ENCODE data around the gene ZP1.
"Not testable (repeated sequence)": the region's sequence is repeated elsewhere in the genome, so short reads cannot be mapped to it uniquely, and the experiment has no call there.

The ZP1 gene

GRCh38 chr11:60900673-60901404 lies 33.5 kb downstream of the ZP1 start:
- in situ Hi-C loops (cut with HindIII; ENCODE audit: low pct_unique_long_range_greater_than_20kb, low sequenced_read_pairs), result no loop called here
- DNase-seq (ENCODE audit: low read depth in 1 of 2, low spot score in 1 of 2), result no peak
- no peak for TF ChIP-seq JUND (IDR thresholded peaks at IDR 0.05; ENCODE audit: low read depth)

DNA sequence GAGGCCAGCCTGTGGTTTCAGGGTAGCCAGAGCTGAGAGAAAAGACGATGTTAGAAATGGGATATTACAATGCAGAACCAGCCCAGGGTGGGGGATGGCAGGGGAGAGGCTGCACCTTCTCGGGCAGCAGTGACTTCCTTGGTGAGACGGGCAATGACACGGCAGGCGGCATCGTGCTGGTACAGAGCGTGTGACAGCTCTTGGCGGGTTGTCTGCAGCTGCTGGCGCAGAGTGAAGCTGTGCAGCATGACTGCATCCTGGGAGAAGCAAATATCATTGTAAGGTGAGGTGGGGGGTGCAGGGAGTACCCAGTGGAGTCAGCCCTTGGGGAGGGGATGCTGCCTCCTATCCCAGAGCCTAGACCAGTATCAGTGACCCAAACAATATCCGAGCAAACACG lies 35.3 kb downstream of the ZP1 start:
- in situ Hi-C loops (cut with HindIII; ENCODE audit: low pct_unique_long_range_greater_than_20kb, low sequenced_read_pairs), result no loop called here
- no peak for TF ChIP-seq JUND (IDR thresholded peaks at IDR 0.05; ENCODE audit: low read depth)
- no peak for DNase-seq (ENCODE audit: low read depth in 1 of 2, low spot score in 1 of 2)

DNA sequence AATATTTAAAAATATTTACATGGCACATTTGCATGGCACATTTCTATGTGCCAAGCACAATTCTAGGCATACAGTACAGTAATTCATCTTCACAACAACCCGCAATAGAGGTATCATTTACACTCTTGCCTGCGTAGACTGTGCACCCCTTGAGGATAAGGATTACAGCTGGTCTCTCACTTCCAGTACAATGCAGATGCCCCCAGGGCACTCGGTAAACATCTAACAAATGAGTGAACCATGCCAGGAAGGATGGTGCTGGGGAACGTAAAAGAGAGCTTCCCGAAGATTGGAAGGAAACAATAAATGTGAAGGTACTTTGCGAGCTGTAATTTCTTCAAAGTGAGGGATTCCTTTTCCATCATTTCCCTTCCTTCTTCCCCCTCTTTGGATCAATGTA lies 37.7 kb downstream of the ZP1 start:
- no peak for TF ChIP-seq JUND (IDR thresholded peaks at IDR 0.05; ENCODE audit: low read depth)
- peak in 1 of 2 experiments; percentile 44 for DNase-seq (ENCODE audit: low read depth in 1 of 2, low spot score in 1 of 2)
- in situ Hi-C loops (cut with HindIII; ENCODE audit: low pct_unique_long_range_greater_than_20kb, low sequenced_read_pairs), result no loop called here

GRCh38 chr11:60905551-60906113 lies 38.3 kb downstream of the ZP1 start:
- in situ Hi-C loops (cut with HindIII; ENCODE audit: low pct_unique_long_range_greater_than_20kb, low sequenced_read_pairs), result no loop called here
- DNase-seq (ENCODE audit: low read depth in 1 of 2, low spot score in 1 of 2), result peak in 1 of 2 experiments; percentile 30

DNA sequence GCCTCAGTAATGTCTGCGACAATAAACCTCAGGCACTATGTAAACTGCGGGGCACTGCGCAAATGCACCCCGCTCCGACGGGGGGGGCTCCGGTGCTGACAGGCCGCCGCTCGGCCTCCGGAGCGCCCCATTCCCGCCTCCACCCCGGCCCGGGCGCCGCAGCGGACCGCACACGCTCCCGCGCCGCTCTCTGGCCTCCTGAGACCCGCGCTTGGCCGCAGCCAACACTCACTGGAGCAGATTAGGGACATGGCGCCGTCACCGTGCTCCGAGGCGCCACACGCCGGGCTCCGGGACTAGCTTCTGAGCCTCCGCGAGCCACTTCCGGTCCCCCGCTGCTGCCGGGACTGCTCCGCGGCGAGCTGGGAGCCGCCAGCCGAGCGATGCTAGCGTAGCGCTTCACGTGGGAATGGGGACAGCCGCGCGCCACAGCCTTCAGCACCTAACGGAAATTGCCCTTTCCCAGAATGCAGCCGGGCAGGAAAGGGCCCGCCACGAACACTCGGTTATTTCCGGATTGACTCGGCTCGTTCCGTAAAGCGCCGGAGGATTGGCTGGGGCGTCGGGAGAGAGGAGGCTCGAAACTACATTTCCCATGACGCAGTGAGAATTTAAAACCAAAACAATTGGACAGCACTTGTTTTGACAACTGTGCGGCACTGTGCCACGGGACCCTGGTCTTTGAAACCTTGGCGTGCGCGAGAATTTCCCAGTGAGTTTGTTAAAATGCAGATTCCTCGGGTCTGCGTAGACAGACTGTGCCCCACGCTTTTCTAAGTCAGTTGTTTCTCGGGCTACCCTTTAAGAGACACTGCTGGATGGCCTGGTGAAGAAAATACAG lies 39.0 kb downstream of the ZP1 start, which contains the start of gene PRPF19:
TSS of gene PRPF19 (minus strand) at position 454 of the 841 bp plus-strand sequence. CDS start at position 251, 203 bp downstream.
- in situ Hi-C loops (cut with HindIII; ENCODE audit: low pct_unique_long_range_greater_than_20kb, low sequenced_read_pairs), result no loop called here

More at GRCh38 chr11:60905551-60906113, 38.3 kb downstream of the ZP1 start:
- TF ChIP-seq JUND (IDR thresholded peaks at IDR 0.05; ENCODE audit: low read depth), result no peak

DNA sequence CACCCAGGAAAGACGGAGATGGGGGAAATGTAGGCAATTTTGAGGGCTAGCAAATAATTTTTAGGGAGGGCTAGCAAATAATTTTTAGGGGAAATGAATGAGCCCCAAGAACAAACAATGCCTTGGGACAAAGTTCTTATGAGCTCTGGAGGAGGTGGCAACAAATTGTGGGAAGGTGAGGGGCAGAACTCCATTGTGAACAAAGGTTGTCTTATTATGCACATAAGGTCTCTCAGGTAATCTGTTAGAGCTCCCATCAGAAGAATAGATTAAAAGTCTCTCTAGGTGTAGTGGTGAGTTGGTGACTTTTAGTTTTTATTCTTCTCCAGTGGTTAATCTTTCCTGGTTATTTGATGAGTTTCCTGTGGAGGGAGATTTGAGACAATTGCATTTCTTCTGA lies 41.5 kb downstream of the ZP1 start:
- no peak for TF ChIP-seq JUND (IDR thresholded peaks at IDR 0.05; ENCODE audit: low read depth)
- DNase-seq (ENCODE audit: low read depth in 1 of 2, low spot score in 1 of 2), result no peak
- in situ Hi-C loops (cut with HindIII; ENCODE audit: low pct_unique_long_range_greater_than_20kb, low sequenced_read_pairs), result no loop called here

More for the DNA sequence above, 39.0 kb downstream of the ZP1 start, which contains the start of gene PRPF19:
- peak; percentile 98 to 99 for DNase-seq (ENCODE audit: low read depth in 1 of 2, low spot score in 1 of 2)
- TF ChIP-seq JUND (IDR thresholded peaks at IDR 0.05; ENCODE audit: low read depth), result no peak

DNA sequence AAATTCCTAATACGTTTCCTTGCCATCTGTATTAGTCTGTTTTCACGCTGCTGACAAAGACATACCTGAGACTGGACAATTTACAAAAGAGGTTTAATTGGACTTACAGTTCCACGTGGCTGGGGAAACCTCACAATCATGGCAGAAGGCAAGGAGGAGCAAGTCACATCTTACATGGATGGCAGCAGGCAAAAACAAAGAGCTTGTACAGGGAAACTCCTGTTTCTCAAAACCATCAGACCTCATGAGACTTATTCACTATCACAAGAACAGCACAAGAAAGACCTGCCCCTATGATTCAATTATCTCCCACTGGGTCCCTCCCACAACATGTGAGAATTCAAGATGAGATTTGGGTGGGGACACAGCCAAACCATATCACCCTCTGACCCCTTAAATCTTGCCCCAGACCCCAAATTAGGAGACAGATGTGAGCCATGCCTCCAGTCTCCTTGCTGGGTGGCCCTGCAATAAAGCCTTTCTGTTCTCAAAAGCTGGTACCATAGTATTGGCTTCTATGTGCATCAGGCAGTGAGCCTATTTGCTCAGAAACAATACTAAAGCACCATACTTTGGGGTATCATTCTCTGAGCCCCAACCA lies 42.4 kb downstream of the ZP1 start:
- DNase-seq (ENCODE audit: low read depth in 1 of 2, low spot score in 1 of 2); in situ Hi-C loops (cut with HindIII; ENCODE audit: low pct_unique_long_range_greater_than_20kb, low sequenced_read_pairs): not testable (repeated sequence)

DNA sequence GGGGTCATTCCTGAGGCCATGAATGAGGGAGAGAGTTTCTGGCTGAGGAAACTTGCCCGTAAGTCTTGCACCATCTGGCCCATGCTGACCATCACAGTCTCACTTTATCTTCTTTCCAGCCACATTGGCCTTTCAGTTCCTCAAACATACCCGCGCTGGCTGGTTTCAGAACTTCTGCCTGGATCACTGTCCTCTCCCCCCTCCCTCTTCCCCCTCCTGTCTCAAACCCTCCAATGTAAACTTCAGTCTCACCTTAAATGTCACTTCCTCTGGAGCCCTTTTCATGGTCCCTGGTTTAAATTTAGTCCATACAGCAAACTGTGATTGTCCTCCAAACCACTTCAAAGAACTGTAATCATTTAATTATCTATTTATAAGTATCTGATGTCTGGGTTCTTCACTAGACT lies 42.9 kb downstream of the ZP1 start:
- TF ChIP-seq JUND (IDR thresholded peaks at IDR 0.05; ENCODE audit: low read depth), result no peak
- DNase-seq (ENCODE audit: low read depth in 1 of 2, low spot score in 1 of 2), result no peak
- in situ Hi-C loops (cut with HindIII; ENCODE audit: low pct_unique_long_range_greater_than_20kb, low sequenced_read_pairs), result no loop called here

GRCh38 chr11:60910711-60911380 lies 43.5 kb downstream of the ZP1 start:
- in situ Hi-C loops (cut with HindIII; ENCODE audit: low pct_unique_long_range_greater_than_20kb, low sequenced_read_pairs), result no loop called here
- TF ChIP-seq JUND (IDR thresholded peaks at IDR 0.05; ENCODE audit: low read depth), result no peak
- DNase-seq (ENCODE audit: low read depth in 1 of 2, low spot score in 1 of 2), result no peak

DNA sequence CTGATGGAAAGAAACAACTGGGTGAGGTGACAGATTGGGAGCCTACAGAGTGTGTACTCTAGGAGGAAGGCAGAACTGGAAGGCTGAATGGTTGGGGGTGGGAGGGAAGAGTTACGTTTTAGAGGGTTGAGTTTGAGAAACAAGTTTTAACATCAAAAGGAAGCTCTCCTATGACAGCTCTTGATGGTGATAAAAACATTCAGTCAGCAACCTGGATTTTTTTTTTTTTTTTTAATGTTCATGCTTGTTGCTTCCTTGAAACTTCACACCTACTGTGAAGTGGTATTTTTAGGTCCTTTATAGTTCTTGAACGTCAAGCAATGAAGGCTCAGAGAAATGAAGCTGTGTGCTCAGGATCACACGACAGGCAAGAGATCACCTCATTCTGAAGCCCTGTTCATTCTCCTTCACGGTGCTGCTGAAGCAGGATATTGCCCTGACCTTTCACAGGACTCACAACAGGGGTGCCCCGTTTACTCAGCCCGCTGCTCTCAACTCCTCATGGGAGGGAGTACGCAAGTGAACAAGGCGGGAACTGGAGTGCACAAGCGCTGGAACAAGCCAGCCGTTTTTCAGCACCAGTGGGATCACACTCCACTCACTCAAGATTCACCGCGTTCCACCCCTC lies 45.0 kb downstream of the ZP1 start:
- DNase-seq (ENCODE audit: low read depth in 1 of 2, low spot score in 1 of 2), result no peak
- no peak for TF ChIP-seq JUND (IDR thresholded peaks at IDR 0.05; ENCODE audit: low read depth)
- in situ Hi-C loops (cut with HindIII; ENCODE audit: low pct_unique_long_range_greater_than_20kb, low sequenced_read_pairs), result no loop called here

DNA sequence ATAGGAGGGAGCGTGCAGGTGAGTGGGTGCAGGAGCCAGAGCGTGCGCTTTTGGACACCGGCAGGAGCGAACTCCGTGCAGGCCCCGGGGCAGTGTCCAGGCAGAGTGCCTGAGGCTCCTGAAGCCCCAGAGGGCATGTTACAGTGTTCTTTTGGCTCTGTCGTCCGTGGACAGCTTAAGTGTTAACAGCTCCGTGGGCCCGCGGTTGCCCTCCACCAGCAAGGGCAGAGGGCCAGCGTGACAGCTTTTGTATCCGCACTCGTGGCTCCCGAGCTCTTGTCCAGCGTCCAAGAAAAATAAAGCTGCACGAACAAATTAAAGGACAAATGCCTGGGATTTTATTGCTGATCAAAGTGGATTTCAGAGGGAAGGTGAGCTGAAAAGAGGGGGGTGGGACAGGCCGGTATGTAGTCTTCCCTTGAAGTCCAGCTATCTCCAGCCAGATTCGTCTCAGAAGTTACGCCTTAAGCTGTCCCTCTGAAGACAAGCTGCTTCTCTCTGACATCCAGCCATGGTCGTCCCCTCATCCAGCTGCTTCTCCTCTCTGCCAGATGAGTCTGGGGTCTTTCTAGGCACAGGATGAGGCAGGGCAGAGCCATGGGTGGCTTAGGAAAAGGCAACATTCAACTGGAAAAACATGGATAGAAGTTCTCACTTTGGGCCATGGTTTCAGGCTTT lies 45.6 kb downstream of the ZP1 start:
- no peak for DNase-seq (ENCODE audit: low read depth in 1 of 2, low spot score in 1 of 2)
- in situ Hi-C loops (cut with HindIII; ENCODE audit: low pct_unique_long_range_greater_than_20kb, low sequenced_read_pairs), result no loop called here
- TF ChIP-seq JUND (IDR thresholded peaks at IDR 0.05; ENCODE audit: low read depth), result no peak
